GM12872 (cell line): ENCODE results near the gene LHFPL6.

Experiments used
- CTCF ChIP-seq: IDR thresholded peaks from 3 replicates; pipeline ENCODE4 v1.5.1; 2011; ENCODE audit warnings: low read depth, mild to moderate bottlenecking, low read length, moderate library complexity; ENCODE audit not compliant: insufficient read depth

Gene LHFPL6

GRCh38 chr13:39462906-39463305, 140.1 kb downstream of the LHFPL6 start:
- TF ChIP-seq CTCF: no peak

- TF ChIP-seq CTCF: no peak
These were observed 140.6 kb downstream of the LHFPL6 start for GRCh38 chr13:39462428-39462827.

- TF ChIP-seq CTCF: no peak
These were observed 141.2 kb downstream of the LHFPL6 start for GRCh38 chr13:39461685-39462266.

GRCh38 chr13:39457274-39457673, 145.7 kb downstream of the LHFPL6 start:
- no peak for TF ChIP-seq CTCF

- no peak for TF ChIP-seq CTCF
These were observed 147.3 kb downstream of the LHFPL6 start for GRCh38 chr13:39455521-39456175.

GRCh38 chr13:39452834-39453233, 150.2 kb downstream of the LHFPL6 start:
- no peak for TF ChIP-seq CTCF

- no peak for TF ChIP-seq CTCF
These were observed 150.6 kb downstream of the LHFPL6 start for GRCh38 chr13:39452417-39452816.
